ENCODE results near the gene MRRF. TPM values are rescaled to one million over a fixed set of nuclear protein-coding genes. Genes with fewer than 3 reads are reported as not detected.

MRRF gene
- total RNA-seq, 1 donor from 2014 or later, result 21.7 TPM

DNA sequence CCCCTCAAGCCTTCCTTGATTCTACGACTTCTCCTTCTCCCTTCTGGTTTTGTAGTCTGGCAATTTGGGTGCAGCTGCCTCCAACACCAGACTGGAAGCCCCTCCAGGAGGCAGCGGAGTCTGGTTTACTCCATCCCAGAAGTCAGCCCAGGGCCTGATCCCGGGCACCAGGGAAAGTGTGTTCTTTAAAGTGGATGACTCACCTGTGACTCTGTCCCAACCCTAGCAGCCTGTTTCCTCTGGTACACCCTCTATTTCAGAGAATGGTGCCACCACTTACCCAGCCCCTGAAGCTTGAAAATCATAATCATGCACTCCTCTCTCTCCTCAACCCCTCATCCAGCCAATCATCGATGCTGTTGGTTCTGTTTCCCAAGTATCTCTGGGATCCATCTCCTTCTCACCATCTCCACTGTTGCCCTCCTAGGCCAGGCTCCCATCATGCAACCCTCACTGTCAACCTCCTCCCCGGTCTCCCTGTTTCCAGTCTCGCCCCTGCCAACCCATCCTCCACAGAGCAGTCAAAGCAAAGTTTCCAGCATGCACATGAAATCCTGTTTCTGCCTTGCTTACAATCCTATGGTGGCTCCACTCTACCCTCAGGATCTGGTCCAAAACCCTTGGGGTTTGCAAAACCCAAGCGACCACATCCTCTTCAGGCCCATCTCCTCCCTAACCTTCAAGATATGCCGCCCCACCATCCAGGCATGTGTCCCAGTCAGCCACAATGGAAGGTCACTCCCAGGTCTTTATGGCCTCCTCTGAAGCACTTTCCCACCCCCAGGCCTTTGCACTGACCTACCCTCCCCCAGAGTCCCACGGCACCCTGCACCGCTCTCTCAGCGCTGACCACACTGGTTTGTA is 46.4 kb upstream of the MRRF start:
- Mint-ChIP-seq H3K4me1 (ENCODE audit: low read depth) (peaks cover 32% of the 10 kb centered on the region), H3K4me3 (ENCODE audit: unreplicated experiment) (no peak overlapping the region), H3K9me3 (ENCODE audit: low read depth) (no peaks in the 10 kb centered on the region), H3K27ac (ENCODE audit: unreplicated experiment) (no peak overlapping the region), H3K36me3 (ENCODE audit: low read depth) (no peaks in the 10 kb centered on the region), H3K27me3 (ENCODE audit: low read depth) (peaks cover 83% of the 10 kb centered on the region)
- no peak for DNase-seq (ENCODE audit: low spot score)
- TF ChIP-seq, protein P1, sequence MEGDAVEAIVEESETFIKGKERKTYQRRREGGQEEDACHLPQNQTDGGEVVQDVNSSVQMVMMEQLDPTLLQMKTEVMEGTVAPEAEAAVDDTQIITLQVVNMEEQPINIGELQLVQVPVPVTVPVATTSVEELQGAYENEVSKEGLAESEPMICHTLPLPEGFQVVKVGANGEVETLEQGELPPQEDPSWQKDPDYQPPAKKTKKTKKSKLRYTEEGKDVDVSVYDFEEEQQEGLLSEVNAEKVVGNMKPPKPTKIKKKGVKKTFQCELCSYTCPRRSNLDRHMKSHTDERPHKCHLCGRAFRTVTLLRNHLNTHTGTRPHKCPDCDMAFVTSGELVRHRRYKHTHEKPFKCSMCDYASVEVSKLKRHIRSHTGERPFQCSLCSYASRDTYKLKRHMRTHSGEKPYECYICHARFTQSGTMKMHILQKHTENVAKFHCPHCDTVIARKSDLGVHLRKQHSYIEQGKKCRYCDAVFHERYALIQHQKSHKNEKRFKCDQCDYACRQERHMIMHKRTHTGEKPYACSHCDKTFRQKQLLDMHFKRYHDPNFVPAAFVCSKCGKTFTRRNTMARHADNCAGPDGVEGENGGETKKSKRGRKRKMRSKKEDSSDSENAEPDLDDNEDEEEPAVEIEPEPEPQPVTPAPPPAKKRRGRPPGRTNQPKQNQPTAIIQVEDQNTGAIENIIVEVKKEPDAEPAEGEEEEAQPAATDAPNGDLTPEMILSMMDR (IDR thresholded peaks at IDR 0.05), result no peak

DNA sequence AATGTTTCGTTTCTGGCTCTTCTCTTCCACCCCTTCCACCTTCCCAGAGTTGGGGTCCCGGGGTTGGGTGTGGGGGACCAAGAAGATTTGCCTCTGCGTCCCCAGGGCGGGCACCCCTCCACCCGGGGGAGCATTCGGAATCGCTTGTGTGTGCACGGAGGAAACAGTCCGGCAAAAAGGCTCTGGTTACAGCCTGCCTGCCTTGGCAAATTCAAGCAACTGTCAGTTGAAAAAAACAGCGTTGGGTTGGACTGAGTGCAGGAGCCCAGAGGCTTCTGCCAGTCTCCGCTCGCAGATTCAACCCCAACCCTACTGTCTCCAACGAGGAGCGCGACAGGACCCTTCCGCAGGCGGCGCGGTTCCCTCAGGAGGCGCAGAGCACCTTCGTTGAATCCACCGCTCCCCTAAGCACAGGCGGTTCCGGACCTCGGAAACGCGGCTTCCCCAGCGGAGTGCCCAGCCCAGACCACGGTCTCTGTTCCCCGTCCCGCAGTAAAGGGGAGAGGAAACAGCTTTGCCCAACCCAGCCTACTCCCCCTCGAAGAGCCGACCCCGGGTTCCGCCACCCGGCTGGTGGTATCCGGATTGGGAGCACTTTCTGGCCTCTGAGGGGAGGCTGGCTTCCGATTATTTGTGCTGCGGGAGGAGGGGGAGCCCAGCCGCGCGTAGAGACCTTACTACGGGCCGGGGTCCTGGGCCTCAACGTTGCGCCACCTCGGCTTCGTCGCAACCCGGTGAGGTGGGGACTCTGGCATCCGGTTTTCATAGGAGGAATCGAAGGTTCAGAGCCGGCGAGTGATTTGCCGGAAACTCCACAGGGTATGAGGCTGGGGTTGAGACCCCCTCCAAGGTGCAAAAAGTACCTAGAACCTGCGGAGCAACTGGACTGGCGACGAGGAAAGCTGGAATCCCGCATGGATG is 45.5 kb upstream of the MRRF start:
- TF ChIP-seq, protein P1 (IDR thresholded peaks at IDR 0.05), result no peak
- no peak overlapping the region for H3K27ac Mint-ChIP-seq (ENCODE audit: unreplicated experiment)
- DNase-seq (ENCODE audit: low spot score), result no peak
- no peaks in the 10 kb centered on the region for H3K9me3 Mint-ChIP-seq (ENCODE audit: low read depth)
- H3K4me3 Mint-ChIP-seq (ENCODE audit: unreplicated experiment), result peak overlapping the region; percentile 51
- H3K27me3 Mint-ChIP-seq (ENCODE audit: low read depth), result peaks cover 88% of the 10 kb centered on the region
- H3K36me3 Mint-ChIP-seq (ENCODE audit: low read depth), result no peaks in the 10 kb centered on the region
- H3K4me1 Mint-ChIP-seq (ENCODE audit: low read depth), result peaks cover 31% of the 10 kb centered on the region

DNA sequence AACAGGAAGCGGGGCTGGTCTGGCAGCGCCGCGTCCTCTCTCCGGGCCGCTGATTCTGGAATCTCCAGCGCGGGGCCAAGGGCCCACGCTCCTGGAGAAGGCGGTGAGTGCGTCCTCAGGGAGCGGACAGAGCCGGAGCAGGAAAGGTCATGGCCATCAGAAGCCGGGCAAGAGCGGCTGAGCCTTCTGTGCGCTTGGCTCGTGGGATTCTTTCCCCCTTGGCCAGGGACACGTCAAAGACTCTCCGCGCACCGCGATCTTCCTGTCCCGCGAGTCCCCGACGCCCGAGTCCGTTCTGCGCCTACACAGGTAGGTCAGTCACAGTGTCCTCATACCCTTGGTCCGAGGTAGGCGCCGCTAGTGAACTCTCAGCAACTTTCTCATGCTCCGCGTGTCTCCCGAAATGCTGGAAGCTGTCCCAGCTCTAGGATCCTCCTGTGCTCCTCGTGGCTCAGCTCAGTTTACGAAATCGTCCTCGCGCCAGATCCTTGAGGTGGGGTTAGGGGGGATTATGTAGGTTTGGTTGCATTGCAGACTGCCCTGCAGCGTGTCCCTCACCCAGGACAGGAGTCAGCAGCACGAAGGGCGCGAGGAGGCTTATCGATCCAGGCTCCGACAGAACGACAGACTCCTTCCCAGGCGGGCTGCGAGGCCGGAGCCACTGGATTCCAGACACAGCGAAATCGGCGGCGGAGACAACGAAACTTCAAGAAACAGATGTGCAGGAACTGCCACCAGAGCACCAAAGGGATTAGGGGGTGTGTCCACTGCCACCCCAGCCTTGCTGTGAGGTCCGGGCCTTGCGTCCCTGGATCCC is 44.6 kb upstream of the MRRF start:
- Mint-ChIP-seq H3K4me1 (ENCODE audit: low read depth) (peaks cover 27% of the 10 kb centered on the region), H3K4me3 (ENCODE audit: unreplicated experiment) (peak overlapping the region; percentile 51)

DNA sequence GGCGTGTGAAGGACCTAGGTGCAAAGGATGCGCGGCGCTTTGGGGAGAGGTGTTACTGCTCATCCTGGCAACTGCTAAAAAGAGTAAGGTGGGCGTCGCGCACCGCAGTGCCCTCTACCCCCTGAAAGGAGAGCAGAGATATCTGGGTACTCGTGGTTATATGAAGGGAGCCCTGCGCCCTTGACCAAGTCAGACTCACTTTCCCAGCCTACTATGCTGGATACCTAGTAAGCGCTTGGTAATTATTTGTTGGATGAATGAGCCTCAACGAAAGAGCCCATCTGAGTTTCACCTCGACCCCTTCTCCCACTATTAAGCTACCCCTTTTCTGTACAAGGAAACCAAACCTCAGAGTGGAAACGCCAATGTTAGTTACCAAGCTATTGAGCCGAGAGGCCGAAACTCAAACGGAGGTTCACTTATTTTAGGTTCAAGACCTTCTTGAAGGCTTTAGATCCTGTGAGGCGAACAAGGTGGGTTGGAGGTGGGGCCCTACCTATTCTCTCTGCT is 44.0 kb upstream of the MRRF start:
- H3K4me1 Mint-ChIP-seq (ENCODE audit: low read depth), result peaks cover 27% of the 10 kb centered on the region
- H3K9me3 Mint-ChIP-seq (ENCODE audit: low read depth), result no peaks in the 10 kb centered on the region
- H3K27ac Mint-ChIP-seq (ENCODE audit: unreplicated experiment), result no peak overlapping the region
- peaks cover 89% of the 10 kb centered on the region for H3K27me3 Mint-ChIP-seq (ENCODE audit: low read depth)
- no peaks in the 10 kb centered on the region for H3K36me3 Mint-ChIP-seq (ENCODE audit: low read depth)
- TF ChIP-seq, protein P1 (IDR thresholded peaks at IDR 0.05), result no peak
- H3K4me3 Mint-ChIP-seq (ENCODE audit: unreplicated experiment), result no peak overlapping the region
- DNase-seq (ENCODE audit: low spot score), result no peak

More for the DNA sequence above, 44.6 kb upstream of the MRRF start:
- H3K36me3 Mint-ChIP-seq (ENCODE audit: low read depth), result no peaks in the 10 kb centered on the region
- peaks cover 89% of the 10 kb centered on the region for H3K27me3 Mint-ChIP-seq (ENCODE audit: low read depth)
- no peaks in the 10 kb centered on the region for H3K9me3 Mint-ChIP-seq (ENCODE audit: low read depth)
- no peak overlapping the region for H3K27ac Mint-ChIP-seq (ENCODE audit: unreplicated experiment)
- TF ChIP-seq, protein P1 (IDR thresholded peaks at IDR 0.05), result no peak
- no peak for DNase-seq (ENCODE audit: low spot score)

Measured in chondrocyte (in vitro differentiated cells).